ENCODE results near the gene IGFBP7.

DNA sequence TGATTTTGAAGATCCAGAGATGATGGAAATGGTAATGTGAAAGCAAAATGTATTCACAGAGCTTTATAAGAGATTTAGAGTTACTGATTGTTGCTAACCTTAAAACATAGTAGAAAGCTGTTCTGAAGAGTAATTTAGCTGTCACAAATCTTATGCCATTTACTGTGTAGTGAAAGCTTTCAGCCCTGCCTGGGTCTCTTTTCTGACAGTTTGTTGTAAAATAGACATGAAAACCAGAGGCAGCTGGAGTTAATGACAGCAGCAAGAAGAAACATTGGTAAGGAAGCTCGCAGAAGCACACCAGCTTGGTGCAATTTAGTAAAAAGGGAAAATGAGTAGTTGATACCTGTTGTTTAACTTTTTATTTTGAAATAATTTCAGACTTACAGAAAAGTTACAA lies 110.4 kb downstream of the IGFBP7 start:
- TF ChIP-seq, protein P1, sequence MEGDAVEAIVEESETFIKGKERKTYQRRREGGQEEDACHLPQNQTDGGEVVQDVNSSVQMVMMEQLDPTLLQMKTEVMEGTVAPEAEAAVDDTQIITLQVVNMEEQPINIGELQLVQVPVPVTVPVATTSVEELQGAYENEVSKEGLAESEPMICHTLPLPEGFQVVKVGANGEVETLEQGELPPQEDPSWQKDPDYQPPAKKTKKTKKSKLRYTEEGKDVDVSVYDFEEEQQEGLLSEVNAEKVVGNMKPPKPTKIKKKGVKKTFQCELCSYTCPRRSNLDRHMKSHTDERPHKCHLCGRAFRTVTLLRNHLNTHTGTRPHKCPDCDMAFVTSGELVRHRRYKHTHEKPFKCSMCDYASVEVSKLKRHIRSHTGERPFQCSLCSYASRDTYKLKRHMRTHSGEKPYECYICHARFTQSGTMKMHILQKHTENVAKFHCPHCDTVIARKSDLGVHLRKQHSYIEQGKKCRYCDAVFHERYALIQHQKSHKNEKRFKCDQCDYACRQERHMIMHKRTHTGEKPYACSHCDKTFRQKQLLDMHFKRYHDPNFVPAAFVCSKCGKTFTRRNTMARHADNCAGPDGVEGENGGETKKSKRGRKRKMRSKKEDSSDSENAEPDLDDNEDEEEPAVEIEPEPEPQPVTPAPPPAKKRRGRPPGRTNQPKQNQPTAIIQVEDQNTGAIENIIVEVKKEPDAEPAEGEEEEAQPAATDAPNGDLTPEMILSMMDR (IDR thresholded peaks at IDR 0.05) = no peak
- no peak for TF ChIP-seq POLR2A (IDR thresholded peaks at IDR 0.05)

Measured in uterus (tissue), 2 donors.